T-cell (primary cell): Measurements from ENCODE around the gene SYNDIG1. TPM values are rescaled to one million over a fixed set of nuclear protein-coding genes. Genes with fewer than 3 reads are reported as not detected.
A peak's percentile ranks its signal among the peaks of the same experiment; 100 is the strongest.

Experiments used
- ATAC-seq, 4 experiments: fragments of 200-7000 bp in 3 of 4; fragments of 150-1000 bp in 1 of 4; cut with Tn5 transposase; replicated peaks in 1 of 4; 1 replicate in 3 of 4; 2 replicates in 1 of 4; pipeline ENCODE4 v1.10.0; 2021; ENCODE audit warnings: moderate library complexity in 3 of 4, mild to moderate bottlenecking in 2 of 4, moderate number of reproducible peaks in 1 of 4
- CTCF ChIA-PET, 2 donors: fragments of 300-600 bp; sonication (Branson Sonifier 250); formaldehyde crosslinking; loops; one replicate each; lab custom pipeline; 2022; ENCODE audit warnings: antibody characterized with exemption in 2 of 2; lab: Charles Lee
- POLR2A ChIA-PET, 2 donors: fragments of 300-600 bp; sonication (Branson Sonifier 250); formaldehyde crosslinking; loops; one replicate each; lab custom pipeline; 2022; ENCODE audit warnings: antibody characterized with exemption in 2 of 2; lab: Charles Lee
- DNase-seq, 35 experiments: peaks; one replicate each; pipeline versions ENCODE4 v3.0.0 to v3.0.0-alpha.2; 2013 to 2023
- H3K27ac ChIP-seq: one replicate; pipeline ENCODE4 v1.5.1; 2013; ENCODE audit warnings: low read length
- H3K27me3 ChIP-seq, 2 experiments: replicated peaks in 1 of 2; 1 replicate in 1 of 2; 2 replicates in 1 of 2; pipeline versions ENCODE4 v1.6.1 to v1.7.0; 2013; ENCODE audit warnings: low read length in 1 of 2, mixed read lengths in 1 of 2; ENCODE audit not compliant: control insufficient read depth in 2 of 2, insufficient read depth in 2 of 2; ENCODE audit errors: extremely low read depth in 1 of 2
- H3K36me3 ChIP-seq, 2 donors: 1 replicate in 1 of 2; 2 replicates in 1 of 2; pipeline versions ENCODE4 v1.6.1 to v1.7.0; 2013; ENCODE audit warnings: low read length in 1 of 2; ENCODE audit not compliant: control insufficient read depth in 2 of 2, insufficient read depth in 1 of 2; ENCODE audit errors: extremely low read depth in 1 of 2
- H3K4me1 ChIP-seq, 2 experiments: 1 replicate in 1 of 2; 2 replicates in 1 of 2; pipeline versions ENCODE4 v1.6.1 to v1.7.0; 2013; ENCODE audit warnings: low read length in 2 of 2, mixed read lengths in 1 of 2; ENCODE audit not compliant: insufficient read depth in 2 of 2, control insufficient read depth in 1 of 2; ENCODE audit errors: extremely low read depth in 1 of 2
- H3K4me3 ChIP-seq, 2 donors: 1 replicate in 1 of 2; 2 replicates in 1 of 2; pipeline versions ENCODE4 v1.5.1 to v1.7.0; 2013; ENCODE audit warnings: mild to moderate bottlenecking in 2 of 2, low read length in 1 of 2, moderate library complexity in 1 of 2; ENCODE audit not compliant: control insufficient read depth in 1 of 2; ENCODE audit errors: extremely low read depth in 1 of 2
- H3K9me3 ChIP-seq: 2 replicates; pipeline ENCODE4 v1.7.0; 2013
- H3K27ac Mint-ChIP-seq, 2 donors: one replicate each; pipeline ENCODE4 v1.8.0; 2020 to 2021; ENCODE audit warnings: mild to moderate bottlenecking in 2 of 2, mixed read lengths in 2 of 2
- H3K27me3 Mint-ChIP-seq, 2 donors: one replicate each; pipeline ENCODE4 v1.8.0; 2021 to 2022; ENCODE audit warnings: mixed read lengths in 2 of 2
- H3K36me3 Mint-ChIP-seq: one replicate; pipeline ENCODE4 v1.8.0; 2021; ENCODE audit warnings: mixed read lengths
- H3K4me1 Mint-ChIP-seq, 3 donors: one replicate each; pipeline ENCODE4 v1.8.0; 2020 to 2022; ENCODE audit warnings: mixed read lengths in 3 of 3, mild to moderate bottlenecking in 1 of 3
- H3K4me3 Mint-ChIP-seq, 3 donors: one replicate each; pipeline ENCODE4 v1.8.0; 2020 to 2022; ENCODE audit warnings: mild to moderate bottlenecking in 3 of 3, mixed read lengths in 3 of 3, moderate library complexity in 3 of 3
- H3K9me3 Mint-ChIP-seq, 3 donors: one replicate each; pipeline ENCODE4 v1.8.0; 2020 to 2022; ENCODE audit warnings: mixed read lengths in 3 of 3
- WGBS: methylation state at CpG from one replicate; pipeline ENCODE4 v1.1.5; 2013; ENCODE audit warnings: missing lambda C conversion rate; ENCODE audit not compliant: insufficient coverage; 5-methylcytosine and 5-hydroxymethylcytosine counted together
- total RNA-seq, 35 experiments: library from RNA in 6 of 35; stranded (reverse) in 6 of 35; fragments of 120-200 nt in 1 of 35; gene quantifications; one replicate each; pipeline versions ENCODE4 v1.2.1 to v1.2.4 and lab custom pipeline; 2013 to 2026

The SYNDIG1 gene
- total RNA-seq, 5 donors from 2014 or later (not counting 1 experiment from before 2014, with no cell fraction given), result not detected

GRCh38 chr20:24686156-24686555 is 216.7 kb downstream of the SYNDIG1 start:
- POLR2A ChIA-PET, result no interaction called here
- H3K4me3 ChIP-seq, result no peak overlapping the region
- Mint-ChIP-seq H3K9me3 (peaks cover 0 to 6% (median 3%) of the 10 kb centered on the region in 3 donors), H3K27me3 (peaks cover 8 to 11% of the 10 kb centered on the region in 2 donors), H3K27ac (no peak overlapping the region), H3K36me3 (no peaks in the 10 kb centered on the region), H3K4me1 (no peaks in the 10 kb centered on the region), H3K4me3 (no peak overlapping the region)
- ATAC-seq, result no peak
- no peaks in the 10 kb centered on the region for H3K4me1 ChIP-seq
- 96% methylated on average over 5 of the region's 7 CpGs for WGBS
- peaks cover 0 to 6% of the 10 kb centered on the region in 2 experiments for H3K27me3 ChIP-seq
- CTCF ChIA-PET, result no interaction called here
- H3K27ac ChIP-seq, result no peak overlapping the region
- no peak for DNase-seq
- H3K36me3 ChIP-seq, result no peaks in the 10 kb centered on the region
- no peaks in the 10 kb centered on the region for H3K9me3 ChIP-seq

GRCh38 chr20:24690408-24690807 is 221.0 kb downstream of the SYNDIG1 start:
- DNase-seq (no peak), ATAC-seq (no peak)
- no peaks in the 10 kb centered on the region for H3K36me3 ChIP-seq
- no peaks in the 10 kb centered on the region for H3K4me1 Mint-ChIP-seq
- no peaks in the 10 kb centered on the region for H3K36me3 Mint-ChIP-seq
- ChIA-PET CTCF (no interaction called here), POLR2A (no interaction called here)
- H3K27ac Mint-ChIP-seq, result no peak overlapping the region
- no peaks in the 10 kb centered on the region for H3K9me3 ChIP-seq
- H3K27me3 ChIP-seq, result peaks cover 0 to 19% of the 10 kb centered on the region in 2 experiments
- peaks cover 0 to 6% (median 3%) of the 10 kb centered on the region in 3 donors for H3K9me3 Mint-ChIP-seq
- H3K27ac ChIP-seq, result no peak overlapping the region
- H3K4me3 Mint-ChIP-seq, result no peak overlapping the region
- WGBS, result 80% methylated on average over 1 of the region's 1 CpG
- no peaks in the 10 kb centered on the region for H3K4me1 ChIP-seq
- H3K4me3 ChIP-seq, result no peak overlapping the region
- peaks cover 13 to 22% of the 10 kb centered on the region in 2 donors for H3K27me3 Mint-ChIP-seq

- no peaks in the 10 kb centered on the region for H3K4me1 Mint-ChIP-seq
- POLR2A ChIA-PET, result no interaction called here
These were observed 222.5 kb downstream of the SYNDIG1 start for GRCh38 chr20:24691901-24692351.

GRCh38 chr20:24692446-24693200 is 223.2 kb downstream of the SYNDIG1 start:
- Histone ChIP-seq H3K27me3 (peaks cover 0 to 24% of the 10 kb centered on the region in 2 experiments), H3K9me3 (no peaks in the 10 kb centered on the region), H3K4me3 (no peak overlapping the region), H3K4me1 (no peaks in the 10 kb centered on the region), H3K27ac (no peak overlapping the region), H3K36me3 (no peaks in the 10 kb centered on the region)
- Mint-ChIP-seq H3K27ac (no peak overlapping the region), H3K27me3 (peaks cover 16 to 25% of the 10 kb centered on the region in 2 donors), H3K9me3 (peaks cover 0 to 4% (median 0%) of the 10 kb centered on the region in 3 donors), H3K36me3 (no peaks in the 10 kb centered on the region), H3K4me3 (no peak overlapping the region), H3K4me1 (no peaks in the 10 kb centered on the region)
- ChIA-PET POLR2A (no interaction called here), CTCF (no interaction called here)
- ATAC-seq (no peak), DNase-seq (peak in 1 of 35 experiments; percentile 22)
- WGBS, result 84% methylated on average over 13 of the region's 14 CpGs

More at GRCh38 chr20:24691901-24692351, 222.5 kb downstream of the SYNDIG1 start:
- H3K27ac Mint-ChIP-seq, result no peak overlapping the region
- CTCF ChIA-PET, result no interaction called here
- no peak overlapping the region for H3K27ac ChIP-seq
- no peaks in the 10 kb centered on the region for H3K36me3 ChIP-seq
- peak in 1 of 35 experiments; percentile 2 for DNase-seq
- peaks cover 0 to 6% (median under 1%) of the 10 kb centered on the region in 3 donors for H3K9me3 Mint-ChIP-seq
- no peaks in the 10 kb centered on the region for H3K9me3 ChIP-seq
- H3K27me3 ChIP-seq, result peaks cover 0 to 24% of the 10 kb centered on the region in 2 experiments
- no peak overlapping the region for H3K4me3 ChIP-seq
- no peaks in the 10 kb centered on the region for H3K36me3 Mint-ChIP-seq
- WGBS, result 88% methylated on average over 3 of the region's 4 CpGs
- no peaks in the 10 kb centered on the region for H3K4me1 ChIP-seq
- no peak overlapping the region for H3K4me3 Mint-ChIP-seq
- no peak for ATAC-seq
- peaks cover 16 to 25% of the 10 kb centered on the region in 2 donors for H3K27me3 Mint-ChIP-seq

- WGBS, result 72% methylated on average over 9 of the region's 9 CpGs
- no peak overlapping the region for H3K4me3 ChIP-seq
- ATAC-seq (no peak), DNase-seq (peak in 1 of 35 experiments; percentile 12)
- H3K4me1 ChIP-seq, result no peaks in the 10 kb centered on the region
- ChIA-PET POLR2A (no interaction called here), CTCF (no interaction called here)
- no peaks in the 10 kb centered on the region for H3K36me3 ChIP-seq
- peaks cover 16 to 25% of the 10 kb centered on the region in 2 donors for H3K27me3 Mint-ChIP-seq
- peaks cover 0 to 29% of the 10 kb centered on the region in 2 experiments for H3K27me3 ChIP-seq
- H3K9me3 Mint-ChIP-seq, result no peaks in the 10 kb centered on the region
- H3K9me3 ChIP-seq, result no peaks in the 10 kb centered on the region
- no peak overlapping the region for H3K27ac Mint-ChIP-seq
- H3K36me3 Mint-ChIP-seq, result no peaks in the 10 kb centered on the region
- H3K4me1 Mint-ChIP-seq, result no peaks in the 10 kb centered on the region
- no peak overlapping the region for H3K27ac ChIP-seq
- no peak overlapping the region for H3K4me3 Mint-ChIP-seq
These were observed 224.2 kb downstream of the SYNDIG1 start for GRCh38 chr20:24693466-24694156.

GRCh38 chr20:24694157-24694726 is 224.8 kb downstream of the SYNDIG1 start:
- Mint-ChIP-seq H3K4me3 (no peak overlapping the region), H3K9me3 (no peaks in the 10 kb centered on the region), H3K27me3 (peaks cover 16 to 20% of the 10 kb centered on the region in 2 donors), H3K4me1 (no peaks in the 10 kb centered on the region), H3K36me3 (no peaks in the 10 kb centered on the region), H3K27ac (no peak overlapping the region)
- WGBS, result 77% methylated on average over 12 of the region's 12 CpGs
- no peak for ATAC-seq
- H3K36me3 ChIP-seq, result no peaks in the 10 kb centered on the region
- no peaks in the 10 kb centered on the region for H3K4me1 ChIP-seq
- H3K27me3 ChIP-seq, result peaks cover 0 to 31% of the 10 kb centered on the region in 2 experiments
- H3K9me3 ChIP-seq, result no peaks in the 10 kb centered on the region
- ChIA-PET CTCF (no interaction called here), POLR2A (no interaction called here)
- H3K4me3 ChIP-seq, result no peak overlapping the region
- H3K27ac ChIP-seq, result no peak overlapping the region
- DNase-seq, result no peak
